KBM-7 (cell line): ENCODE data around the gene NPC1L1.
"Not testable (repeated sequence)": the region's sequence is repeated elsewhere in the genome, so short reads cannot be mapped to it uniquely, and the experiment has no call there.

ENCODE experiments used
- DNase-seq: peaks from one replicate; pipeline ENCODE4 v3.0.0-alpha.2; 2015
- in situ Hi-C: fragments of 300-500 bp; cut with MboI; formaldehyde crosslinking; loops from 2 replicates; pipeline ENCODE4 v1.14.3; 2020; ENCODE audit warnings: low sequenced_read_pairs, low pct_unique_long_range_greater_than_20kb, mixed read lengths

The NPC1L1 gene

DNA sequence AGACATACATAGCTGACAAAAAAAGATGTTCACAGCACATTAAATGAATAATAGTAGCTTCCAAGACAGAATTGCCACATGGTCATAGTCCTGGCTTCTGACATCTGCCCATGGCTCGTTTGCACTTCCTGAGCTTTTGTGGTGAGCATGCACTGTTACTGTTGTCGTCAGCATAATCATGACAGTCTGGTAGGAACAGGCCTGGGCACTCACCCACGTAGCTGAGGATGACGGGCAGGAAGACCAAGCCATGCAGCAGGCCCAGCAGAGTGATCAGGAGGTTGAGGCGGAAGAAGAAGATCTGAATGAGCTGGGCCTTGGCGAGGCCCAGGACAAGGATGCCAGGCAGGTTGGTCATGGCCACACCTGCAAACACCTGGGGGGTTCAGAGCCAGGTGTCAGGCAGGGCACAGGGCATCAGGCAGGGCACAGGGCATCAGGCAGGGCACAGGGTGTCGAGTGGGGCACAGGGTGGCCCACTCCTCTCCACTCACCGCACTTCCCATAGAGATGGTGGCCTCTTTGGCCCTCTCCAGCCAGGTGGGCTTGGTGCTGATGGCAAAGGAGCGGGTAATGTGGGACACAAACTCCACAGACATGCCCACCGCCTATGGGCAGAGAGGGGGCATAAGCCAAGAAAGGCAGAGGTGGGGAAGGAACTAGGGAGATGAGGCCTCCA, 25.4 kb downstream of the NPC1L1 start:
- peak; percentile 4 for DNase-seq
- in situ Hi-C loops = no loop called here

DNA sequence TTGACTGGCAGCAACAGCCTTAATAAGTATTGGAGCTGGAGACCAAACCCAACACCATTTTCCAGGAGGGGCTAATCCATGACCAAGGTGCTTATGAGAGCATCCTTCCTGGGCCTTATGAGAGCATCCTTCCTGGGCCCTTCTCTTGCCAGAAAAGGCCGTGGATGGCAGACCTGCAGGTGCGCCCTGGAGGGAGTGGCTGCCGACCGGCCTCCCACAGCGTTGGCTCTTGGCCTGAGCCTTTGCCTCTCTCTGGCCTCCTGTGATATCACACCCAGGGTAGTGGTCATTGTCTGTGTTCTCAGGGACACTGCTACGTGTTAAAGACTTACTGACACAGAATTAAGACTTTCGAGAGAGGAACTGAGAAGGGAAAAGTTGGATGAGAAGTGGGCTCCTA, 28.4 kb downstream of the NPC1L1 start:
- DNase-seq = no peak
- in situ Hi-C loops = no loop called here

DNA sequence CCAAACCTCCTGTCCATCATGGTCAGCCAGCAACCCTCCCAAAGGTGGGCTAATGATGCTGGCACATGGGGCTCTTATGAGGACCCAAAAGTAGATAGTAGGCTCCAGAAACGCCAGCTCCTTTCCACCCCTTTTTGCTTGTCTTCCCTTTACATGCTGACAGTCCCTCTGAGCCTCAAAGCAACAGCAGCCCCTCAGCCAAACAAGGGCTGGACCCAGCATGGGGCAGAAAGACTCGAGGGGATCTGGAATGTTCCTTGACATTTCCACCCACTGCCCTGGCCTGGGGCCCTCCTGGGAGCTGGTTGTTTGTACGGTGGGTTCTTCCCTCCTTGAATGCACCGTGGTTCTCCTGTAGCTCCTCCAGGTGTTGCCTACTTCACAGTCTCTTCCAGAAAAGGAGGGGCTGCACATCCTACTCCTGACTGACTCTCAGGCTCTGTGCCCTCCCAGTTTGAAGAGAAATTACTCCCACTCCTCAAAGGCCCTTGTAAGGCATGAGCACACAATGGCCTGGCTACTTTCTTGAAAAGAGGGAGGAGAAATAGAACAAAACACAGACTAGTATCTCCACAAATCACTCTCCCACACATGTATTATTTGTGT, 29.2 kb downstream of the NPC1L1 start:
- no peak for DNase-seq
- in situ Hi-C loops = no loop called here

DNA sequence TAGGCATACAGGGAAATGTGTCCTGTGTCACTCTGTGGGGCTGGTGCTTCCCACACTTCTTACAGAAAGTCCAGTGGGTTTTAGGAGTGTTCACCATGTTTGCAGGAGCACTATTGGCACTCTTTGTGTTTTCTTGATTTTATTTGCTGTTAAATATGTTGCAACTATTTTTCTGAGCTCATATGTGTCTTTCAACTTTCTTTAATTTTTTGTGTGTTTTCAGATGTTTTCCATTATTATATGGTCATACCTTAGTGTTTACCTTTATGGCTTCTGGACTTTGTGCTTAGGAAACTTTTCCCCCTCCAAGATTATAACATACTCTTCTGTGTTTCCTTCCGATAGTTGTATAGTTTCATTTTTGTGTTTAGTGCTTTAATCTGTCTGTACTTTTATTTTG, 29.9 kb downstream of the NPC1L1 start:
- DNase-seq = no peak
- in situ Hi-C loops = no loop called here

DNA sequence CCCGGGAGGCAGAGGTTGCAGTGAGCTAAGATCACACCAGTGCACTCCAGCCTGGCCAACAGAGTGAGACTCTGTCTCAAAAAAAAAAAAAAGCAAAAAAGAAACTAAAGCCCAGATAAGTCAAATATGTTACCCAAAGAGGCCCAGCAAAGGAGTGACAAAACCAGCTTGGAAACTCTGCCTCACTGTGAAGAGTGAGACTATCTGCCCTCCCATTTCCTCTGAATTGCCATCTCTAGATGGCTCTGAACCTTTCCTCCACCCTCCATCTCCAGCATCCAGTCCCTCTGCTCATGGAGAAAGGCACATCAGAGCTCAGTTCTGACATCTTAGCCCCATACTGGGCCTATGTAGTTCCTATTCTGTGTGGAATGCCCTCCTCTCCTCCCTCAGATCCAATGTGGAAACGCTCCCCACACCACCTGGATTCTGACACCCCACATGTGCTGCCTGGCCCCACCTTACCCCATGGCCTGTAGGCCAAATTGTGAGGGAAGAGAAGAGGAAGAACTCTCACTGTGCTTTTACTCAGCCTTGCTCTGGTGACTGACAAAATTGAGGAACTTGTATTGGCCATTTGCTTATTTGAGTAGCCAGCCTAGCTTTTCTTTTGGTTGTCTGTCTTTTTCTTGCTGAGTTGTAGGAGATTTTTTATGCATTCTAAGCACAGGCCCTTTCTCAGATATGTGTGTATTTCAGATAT, 32.7 kb downstream of the NPC1L1 start:
- in situ Hi-C loops = no loop called here
- peak; percentile 32 for DNase-seq

DNA sequence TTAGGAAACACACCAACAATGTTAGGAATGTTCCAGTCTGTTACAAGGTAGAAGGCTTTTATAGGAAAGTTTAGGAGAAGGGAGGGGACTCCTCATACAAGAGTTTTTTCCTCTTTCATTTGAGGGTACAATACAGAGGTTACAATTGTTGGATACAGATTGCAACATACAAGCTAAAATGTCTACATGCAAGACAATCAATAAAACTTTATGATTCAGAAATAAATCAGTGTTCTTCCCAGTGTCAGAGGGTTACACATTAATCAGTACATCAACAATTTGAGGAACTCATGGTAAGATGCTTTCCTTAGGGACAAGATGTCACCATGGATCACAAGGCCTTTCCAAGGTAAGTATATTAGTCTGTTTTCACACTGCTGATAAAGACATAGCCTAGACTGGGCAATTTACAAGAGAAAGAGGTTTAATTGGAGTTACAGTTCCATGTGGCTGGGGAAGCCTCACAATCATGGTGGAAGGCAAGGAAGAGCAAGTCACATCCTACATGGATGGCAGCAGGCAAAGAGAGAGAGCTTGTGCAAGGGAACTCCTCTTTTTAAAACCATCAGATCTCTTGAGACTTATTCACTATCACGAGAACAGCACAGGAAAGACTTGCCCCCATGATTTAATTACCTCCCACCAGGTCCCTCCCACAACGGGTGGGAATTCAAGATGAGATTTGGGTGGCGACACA, 34.4 kb downstream of the NPC1L1 start:
- DNase-seq, in situ Hi-C loops: not testable (repeated sequence)

DNA sequence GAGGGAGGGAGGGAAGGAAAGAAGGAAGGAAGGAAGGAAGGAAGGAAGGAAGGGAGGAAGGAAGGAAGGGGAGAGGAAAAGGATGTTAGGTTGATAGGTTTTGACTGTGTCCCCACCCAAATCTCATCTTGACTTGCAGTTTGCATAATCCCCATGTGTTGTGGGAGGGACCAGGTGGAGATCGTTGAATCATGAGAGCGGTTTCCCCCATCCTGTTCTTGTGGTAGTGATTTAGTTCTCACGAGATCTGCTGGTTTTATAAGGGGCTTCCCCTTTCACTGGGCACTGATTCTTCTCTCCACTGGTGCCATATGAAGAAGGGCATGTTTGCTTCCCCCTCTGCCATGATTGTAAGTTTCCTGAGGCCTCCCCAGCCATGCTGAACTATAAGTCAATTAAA, 35.5 kb downstream of the NPC1L1 start:
- no peak for DNase-seq
- in situ Hi-C loops = no loop called here

DNA sequence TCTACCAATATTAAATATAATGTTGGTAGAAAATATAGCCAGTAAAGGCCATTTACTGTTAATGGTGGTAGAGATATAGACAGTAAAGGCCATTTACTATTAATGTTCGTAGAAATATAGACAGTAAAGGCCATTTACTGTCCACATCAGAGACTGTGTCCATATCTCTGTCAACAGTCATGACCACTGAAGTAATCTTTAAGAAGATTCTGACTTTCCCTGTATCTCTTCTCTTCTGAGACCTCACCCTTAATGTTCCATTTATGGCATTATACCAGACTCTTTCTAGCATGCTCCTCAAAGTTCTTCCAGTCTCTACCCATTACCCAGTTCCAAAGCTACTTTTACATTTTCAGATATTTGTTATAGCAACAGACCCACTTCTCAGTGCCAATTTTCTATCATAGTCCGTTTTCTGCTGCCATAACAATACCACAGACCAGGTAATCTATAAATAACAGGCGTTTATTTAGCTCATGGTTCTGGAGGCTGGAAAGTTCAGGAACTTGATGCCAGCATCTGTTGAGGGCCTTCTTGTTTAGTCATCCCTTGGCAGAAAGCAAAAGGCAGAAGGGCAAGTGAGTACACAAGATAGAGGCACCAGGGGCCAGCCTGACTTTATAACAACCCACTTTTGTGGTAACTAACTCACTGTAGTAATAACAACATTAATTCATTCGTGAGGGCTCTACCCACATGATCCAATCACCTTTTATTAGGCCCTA, 42.7 kb downstream of the NPC1L1 start:
- DNase-seq = no peak
- in situ Hi-C loops = loop anchor here (25.0 kb wide), 1 partner anchor 261 kb away; no protein-coding TSS in a partner anchor

DNA sequence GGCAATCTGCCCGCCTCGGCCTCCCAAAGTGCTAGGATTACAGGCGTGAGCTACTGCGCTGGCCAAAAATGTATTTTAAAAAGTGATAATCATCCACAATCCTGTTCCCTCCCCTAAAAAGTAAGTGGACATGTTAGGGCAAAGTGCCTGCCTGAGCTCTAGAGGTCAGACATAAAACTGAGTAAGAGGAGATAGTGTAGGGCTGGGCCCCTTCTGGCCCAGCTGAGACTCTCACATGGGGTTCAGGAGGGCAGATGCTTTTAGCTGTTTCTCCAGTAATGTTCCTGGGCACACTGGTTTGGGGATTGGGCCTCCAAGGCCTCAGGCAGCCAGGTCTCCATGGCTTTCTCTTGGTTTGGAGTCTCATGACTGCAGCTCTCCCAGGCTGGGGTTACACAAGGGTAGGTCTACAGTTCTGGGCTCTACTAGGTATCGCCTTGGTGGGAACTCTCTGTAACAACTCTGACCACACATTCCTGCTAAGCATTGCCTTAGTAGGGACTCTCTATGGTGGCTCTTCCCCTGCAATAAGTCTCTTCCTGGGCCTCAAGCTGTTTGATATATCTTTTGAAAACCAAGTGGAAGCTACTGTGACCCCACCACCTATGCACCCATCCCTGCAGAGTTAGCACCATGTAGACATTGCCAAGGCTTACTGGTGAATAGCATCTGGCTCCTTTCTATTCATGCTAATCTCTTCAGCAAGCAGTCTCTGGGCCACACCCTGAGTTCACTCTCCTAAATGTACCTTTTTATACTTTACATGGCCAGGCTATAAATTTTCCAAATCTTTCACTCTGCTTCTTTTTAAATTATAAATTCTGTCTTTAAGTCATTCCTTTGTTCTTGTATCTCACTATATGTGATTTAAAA, 43.7 kb downstream of the NPC1L1 start:
- in situ Hi-C loops = loop anchor here (25.0 kb wide), 1 partner anchor 260 kb away; no protein-coding TSS in a partner anchor
- no peak for DNase-seq

DNA sequence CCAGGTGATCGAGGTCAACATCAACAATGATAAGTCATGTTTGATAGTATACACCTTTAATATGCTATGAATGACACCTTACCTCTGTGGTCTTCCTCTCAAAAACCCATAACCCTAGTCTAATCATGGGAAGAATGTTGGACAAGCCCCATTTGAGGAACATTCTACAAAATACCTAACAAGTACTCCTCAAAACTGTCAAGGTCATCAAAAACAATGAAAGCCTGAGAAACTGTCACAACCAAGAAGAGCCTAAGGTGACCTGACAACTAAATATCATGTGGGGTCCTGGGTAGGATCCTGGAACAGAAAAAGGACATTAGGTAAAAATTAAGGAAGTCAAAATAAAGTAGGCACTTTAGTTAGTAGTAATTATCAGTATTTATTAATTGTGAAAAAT, 44.7 kb downstream of the NPC1L1 start:
- no peak for DNase-seq
- in situ Hi-C loops = loop anchor here (25.0 kb wide), 1 partner anchor 259 kb away; no protein-coding TSS in a partner anchor

DNA sequence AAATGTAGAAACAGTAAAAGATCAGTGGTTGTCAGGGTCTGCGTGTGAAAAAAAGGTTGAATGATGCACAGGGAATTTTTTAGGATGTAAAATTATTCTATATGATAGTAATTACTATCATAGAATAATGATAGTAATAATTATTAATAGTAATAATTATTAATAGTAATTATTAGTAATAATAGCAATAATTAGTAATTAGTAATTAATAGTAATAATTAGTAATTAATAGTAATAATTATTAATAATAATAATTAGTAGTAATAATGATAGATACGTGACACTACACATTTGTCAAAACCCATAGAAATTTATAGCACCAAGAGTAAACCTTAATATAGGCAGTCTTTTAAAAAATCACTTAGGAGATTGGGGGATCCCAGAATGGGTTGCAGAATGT, 46.2 kb downstream of the NPC1L1 start:
- DNase-seq = no peak
- in situ Hi-C loops = loop anchor here (25.0 kb wide), 1 partner anchor 258 kb away; no protein-coding TSS in a partner anchor

DNA sequence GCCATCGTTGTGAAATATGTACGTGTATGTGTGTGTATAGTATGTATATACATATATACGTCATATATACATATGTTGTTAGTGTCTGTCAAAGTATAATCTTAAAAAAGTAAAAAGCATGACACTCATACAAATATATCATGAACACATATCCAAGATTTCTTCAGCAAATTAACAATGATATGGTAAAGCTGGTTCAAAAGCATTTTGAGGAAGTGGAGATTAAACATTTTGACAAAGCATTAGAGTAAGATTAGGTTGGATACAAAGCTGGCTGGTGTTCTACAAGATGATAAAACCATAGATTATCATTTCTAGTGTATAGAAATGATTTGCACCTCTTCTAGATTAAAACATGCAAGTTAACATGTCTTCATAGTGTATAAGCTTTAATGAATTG, 49.9 kb downstream of the NPC1L1 start:
- peak; percentile 30 for DNase-seq
- in situ Hi-C loops = loop anchor here (25.0 kb wide), 1 partner anchor 254 kb away; no protein-coding TSS in a partner anchor

DNA sequence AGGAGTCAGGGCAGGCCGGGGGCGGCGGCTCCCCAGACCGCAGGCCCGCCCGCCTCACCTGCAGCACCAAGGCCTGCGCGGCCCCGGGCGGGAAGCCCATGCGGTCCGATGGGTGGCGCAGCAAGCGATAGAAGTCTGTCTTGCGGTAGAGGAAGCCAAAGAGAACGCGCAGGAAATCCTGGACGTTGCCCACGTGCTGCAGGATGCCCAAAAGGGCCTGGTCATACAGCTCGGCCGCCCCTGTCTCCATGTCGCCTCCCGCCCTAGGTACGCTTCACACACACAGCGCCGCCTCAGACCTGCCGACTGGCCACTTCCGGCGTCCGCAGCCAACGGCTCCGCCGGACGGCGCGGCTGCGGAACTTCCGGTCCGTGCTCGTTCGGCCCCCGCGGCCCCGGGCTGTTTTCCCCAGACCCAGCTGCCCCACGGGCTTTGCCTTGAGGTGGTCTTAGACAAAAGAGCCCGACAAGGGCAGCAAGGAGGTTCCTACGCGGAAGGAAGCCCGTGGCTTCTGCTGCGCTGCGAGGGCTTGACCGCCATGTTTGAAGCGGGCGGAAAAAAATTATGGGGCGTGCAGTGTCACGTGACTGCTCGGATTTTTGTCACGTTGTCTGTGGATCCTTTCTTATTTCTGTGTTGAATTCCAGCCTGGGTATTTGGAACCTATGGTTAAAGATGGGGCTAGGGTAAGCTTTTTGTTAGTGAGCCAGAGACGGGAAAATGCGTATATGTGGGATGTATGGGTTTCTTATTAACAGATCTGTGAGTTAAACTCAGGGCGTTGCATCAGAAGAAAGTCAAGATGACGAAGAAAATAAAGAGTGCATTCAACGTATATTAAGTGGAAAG, 50.6 kb downstream of the NPC1L1 start, which contains the start of gene NUDCD3:
TSS of gene NUDCD3 (minus strand) at position 308 of the 850 bp plus-strand sequence. CDS start at position 250, 58 bp downstream.
- peak; percentile 87 for DNase-seq
- in situ Hi-C loops = loop anchor here (25.0 kb wide), 1 partner anchor 253 kb away; no protein-coding TSS in a partner anchor

DNA sequence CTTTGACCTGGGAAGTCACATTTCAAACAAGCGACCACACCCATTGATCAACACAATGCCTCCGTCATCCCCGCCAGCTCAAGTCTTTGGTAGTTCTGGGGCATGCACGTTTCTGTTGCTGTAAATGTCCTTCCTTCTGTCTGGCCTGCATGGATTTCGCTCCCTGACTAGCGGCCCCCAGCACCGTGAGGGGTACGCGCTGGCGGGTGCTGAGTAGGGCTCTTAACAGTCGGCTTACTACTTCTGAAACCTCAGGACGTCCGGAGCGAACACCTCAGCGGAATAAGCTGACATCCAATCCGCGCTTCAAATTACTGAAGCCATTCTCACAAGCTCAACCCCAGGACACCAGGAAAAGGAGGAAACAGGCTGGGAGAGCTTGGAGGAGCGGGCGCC, 51.2 kb downstream of the NPC1L1 start:
- no peak for DNase-seq
- in situ Hi-C loops = loop anchor here (25.0 kb wide), 1 partner anchor 253 kb away; no protein-coding TSS in a partner anchor

DNA sequence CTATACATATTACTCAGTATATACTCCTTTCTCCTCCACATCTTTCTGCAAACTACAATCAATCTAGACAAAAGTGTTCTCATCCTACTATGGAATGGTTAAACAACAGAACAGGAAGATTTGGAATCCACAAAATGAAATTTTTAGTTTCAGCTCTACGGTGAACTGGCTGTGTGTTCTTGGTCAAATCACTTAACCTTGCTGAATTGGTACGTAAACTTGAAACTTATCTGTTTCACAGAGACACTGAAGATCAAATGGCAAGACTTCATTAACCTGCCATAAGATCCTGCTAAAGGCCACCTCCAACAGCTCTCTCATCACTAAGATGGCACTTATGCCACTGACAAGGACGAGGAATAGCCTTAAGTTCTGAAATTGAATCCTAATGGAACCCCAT, 52.2 kb downstream of the NPC1L1 start:
- DNase-seq = no peak
- in situ Hi-C loops = loop anchor here (25.0 kb wide), 1 partner anchor 252 kb away; no protein-coding TSS in a partner anchor

DNA sequence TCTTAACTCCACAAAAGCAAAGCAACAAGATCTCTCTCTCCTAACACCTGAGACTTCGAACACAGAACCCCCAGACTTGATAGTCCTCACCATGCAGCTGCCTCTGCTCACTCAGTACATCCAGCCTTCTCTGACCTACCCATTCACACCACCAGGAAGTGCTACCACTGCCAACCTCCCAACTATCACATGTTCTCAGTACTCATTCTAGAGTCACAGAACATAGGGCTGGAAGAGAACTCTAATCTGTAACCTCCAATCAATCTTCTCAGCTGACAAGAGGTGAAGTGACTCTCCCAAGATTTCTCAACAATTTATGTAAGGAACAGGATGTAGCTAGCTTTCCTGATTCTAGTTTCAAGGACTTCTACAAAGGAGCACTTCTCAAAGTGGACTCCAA, 54.4 kb downstream of the NPC1L1 start:
- DNase-seq = no peak
- in situ Hi-C loops = loop anchor here (25.0 kb wide), 1 partner anchor 249 kb away; no protein-coding TSS in a partner anchor

DNA sequence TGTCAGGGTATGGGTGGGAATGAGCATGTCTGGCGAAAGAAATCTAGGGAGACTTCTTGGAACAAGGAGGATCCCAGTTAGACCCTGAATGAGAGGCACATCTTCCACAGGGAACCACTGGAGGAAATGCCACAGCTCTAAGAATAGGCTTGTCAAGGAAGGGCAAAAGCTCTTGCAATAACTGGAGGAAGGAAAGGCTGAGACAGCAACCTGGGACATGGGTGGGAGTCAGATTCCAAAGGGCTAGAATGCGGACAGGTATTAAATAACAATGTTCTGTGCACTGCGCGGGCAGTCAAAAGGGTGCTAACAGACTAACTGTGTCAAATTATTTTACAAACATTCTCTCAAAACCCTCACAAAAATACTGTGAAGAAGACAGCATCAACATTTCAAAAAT, 55.1 kb downstream of the NPC1L1 start:
- in situ Hi-C loops = loop anchor here (25.0 kb wide), 1 partner anchor 249 kb away; no protein-coding TSS in a partner anchor
- no peak for DNase-seq
